GM23248 (cell line): ENCODE results near the gene CD58.

Experiments
- EZH2 ChIP-seq: fragments of 200-600 bp; sonication (generic); IDR thresholded peaks from 2 replicates; pipeline ENCODE4 v1.6.1; 2018; ENCODE audit warnings: antibody characterized with exemption, mild to moderate bottlenecking; ENCODE audit not compliant: insufficient read depth, poor library complexity, severe bottlenecking
- EZH2phosphoT487 ChIP-seq: fragments of 200-600 bp; sonication (generic); IDR thresholded peaks from 2 replicates; pipeline ENCODE4 v1.6.1; 2018; ENCODE audit warnings: antibody characterized with exemption, moderate library complexity, mild to moderate bottlenecking, low read depth; ENCODE audit not compliant: insufficient read depth

GRCh38 chr1:116465477-116465844 is 105.4 kb downstream of the CD58 start:
- no peak for TF ChIP-seq EZH2phosphoT487
- TF ChIP-seq EZH2, result no peak
